Endometrial microvascular endothelial cells (primary cell): ENCODE results near the gene ZNF705A. TPM values are rescaled to one million over a fixed set of nuclear protein-coding genes. Genes with fewer than 3 reads are reported as not detected.
"Not testable (repeated sequence)": the region's sequence is repeated elsewhere in the genome, so short reads cannot be mapped to it uniquely, and the experiment has no call there.

ENCODE experiments used
- in situ Hi-C: cut with HindIII; loops from 2 replicates; pipeline ENCODE4 v1.10.0; 2017; ENCODE audit warnings: low sequenced_read_pairs, low pct_unique_long_range_greater_than_20kb; ENCODE audit errors: inconsistent ontology term
- total RNA-seq: library from RNA; depleted of rRNA; stranded (reverse); fragments of >200 nt; gene quantifications from one replicate; pipeline ENCODE4 v1.2.3, GENCODE V29; 2015; ENCODE audit errors: inconsistent ontology term

The ZNF705A gene
- total RNA-seq, 1 donor from 2014 or later = not detected

DNA sequence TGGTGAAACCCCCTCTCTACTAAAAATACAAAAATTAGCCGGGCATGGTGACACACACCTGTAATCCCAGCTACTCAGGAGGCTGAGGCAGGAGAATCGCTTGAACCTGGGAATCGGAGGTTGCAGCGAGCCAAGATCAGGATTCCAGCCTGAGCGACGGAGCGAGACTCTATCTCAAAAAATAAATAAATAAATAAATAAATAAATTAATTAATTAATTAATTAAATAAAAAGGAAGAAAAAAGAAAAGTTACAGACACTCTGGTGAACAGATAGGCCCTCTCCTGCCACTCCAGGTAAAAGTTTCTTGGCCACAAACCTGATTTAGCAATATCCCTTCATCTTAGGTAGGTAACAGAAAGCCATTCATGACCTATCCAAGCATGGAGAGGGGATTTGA is 26.1 kb downstream of the ZNF705A start:
- in situ Hi-C loops = not testable (repeated sequence)

DNA sequence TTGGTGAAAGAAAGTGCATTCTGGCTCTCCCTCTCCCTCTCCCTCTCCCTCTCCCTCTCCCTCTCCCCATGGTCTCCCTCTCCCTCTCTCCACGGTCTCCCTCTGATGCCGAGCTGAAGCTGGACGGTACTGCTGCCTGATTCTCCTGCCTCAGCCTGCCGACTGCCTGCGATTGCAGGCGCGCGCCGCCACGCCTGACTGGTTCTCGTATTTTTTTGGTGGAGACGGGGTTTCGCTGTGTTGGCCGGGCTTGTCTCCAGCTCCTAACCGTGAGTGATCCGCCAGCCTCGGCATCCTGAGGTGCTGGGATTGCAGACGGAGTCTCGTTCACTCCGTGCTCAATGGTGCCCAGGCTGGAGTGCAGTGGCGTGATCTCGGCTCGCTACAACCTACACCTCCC is 26.5 kb downstream of the ZNF705A start:
- in situ Hi-C loops = not testable (repeated sequence)

GRCh38 chr12:8184206-8184605 is 27.4 kb downstream of the ZNF705A start:
- in situ Hi-C loops = not testable (repeated sequence)

GRCh38 chr12:8188088-8188487 is 31.3 kb downstream of the ZNF705A start:
- in situ Hi-C loops = not testable (repeated sequence)

GRCh38 chr12:8197685-8198308 is 41.0 kb downstream of the ZNF705A start:
- in situ Hi-C loops = not testable (repeated sequence)

DNA sequence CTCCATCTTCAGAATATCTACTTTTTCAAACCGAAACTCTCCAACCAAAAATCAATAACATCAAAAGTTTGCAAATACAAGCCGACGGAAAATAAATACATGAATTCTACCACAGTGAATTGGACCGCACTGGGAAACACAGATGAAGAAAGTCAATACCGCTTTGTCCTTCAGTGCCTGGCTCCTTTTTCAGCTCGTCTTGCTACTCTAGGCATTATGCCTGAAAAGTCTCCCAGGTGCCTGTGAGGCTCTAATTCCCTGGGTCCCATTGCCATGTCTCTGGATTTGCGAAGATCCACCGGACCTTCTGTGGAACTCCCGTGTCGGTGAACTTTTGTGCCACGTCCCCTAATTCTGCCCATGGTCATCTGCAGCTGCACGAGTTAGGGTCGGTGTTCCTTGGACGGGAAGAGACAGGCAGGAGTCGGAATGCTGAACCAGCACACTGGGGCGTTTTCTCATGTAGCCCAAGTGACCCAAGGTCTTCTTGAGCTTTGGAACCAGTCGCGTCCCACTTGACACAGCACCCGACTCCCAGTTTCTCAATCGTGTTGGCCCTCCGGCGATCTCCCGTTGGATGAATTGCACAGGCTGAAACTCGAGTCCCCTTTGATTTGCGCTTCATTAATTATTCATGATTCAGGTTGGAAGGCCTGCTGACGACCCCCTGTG is 62.0 kb downstream of the ZNF705A start:
- in situ Hi-C loops = not testable (repeated sequence)

- in situ Hi-C loops = not testable (repeated sequence)
Measured at GRCh38 chr12:8221375-8221774, 64.6 kb downstream of the ZNF705A start.

GRCh38 chr12:8221844-8222243 is 65.0 kb downstream of the ZNF705A start:
- in situ Hi-C loops = not testable (repeated sequence)

DNA sequence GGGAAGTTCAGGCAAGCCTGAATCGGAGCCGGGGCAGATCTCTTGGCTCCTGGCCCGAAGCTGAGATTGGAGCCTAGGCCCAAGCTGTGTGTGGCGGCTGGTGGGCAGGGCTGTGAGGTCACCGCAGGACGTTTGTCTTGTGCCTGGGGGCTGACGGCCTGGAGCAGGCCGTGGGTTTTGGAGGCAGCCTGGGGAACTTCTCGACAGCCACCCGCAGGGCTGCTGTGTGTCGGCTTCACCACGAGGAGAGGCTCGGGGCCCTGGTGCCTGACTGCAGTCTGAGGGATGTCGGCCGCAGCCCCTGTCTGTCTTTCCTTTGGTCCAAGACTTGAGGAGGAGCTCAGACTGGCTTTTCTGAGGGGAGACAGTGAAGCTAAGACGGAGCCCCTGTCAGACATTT is 65.5 kb downstream of the ZNF705A start:
- in situ Hi-C loops = not testable (repeated sequence)

DNA sequence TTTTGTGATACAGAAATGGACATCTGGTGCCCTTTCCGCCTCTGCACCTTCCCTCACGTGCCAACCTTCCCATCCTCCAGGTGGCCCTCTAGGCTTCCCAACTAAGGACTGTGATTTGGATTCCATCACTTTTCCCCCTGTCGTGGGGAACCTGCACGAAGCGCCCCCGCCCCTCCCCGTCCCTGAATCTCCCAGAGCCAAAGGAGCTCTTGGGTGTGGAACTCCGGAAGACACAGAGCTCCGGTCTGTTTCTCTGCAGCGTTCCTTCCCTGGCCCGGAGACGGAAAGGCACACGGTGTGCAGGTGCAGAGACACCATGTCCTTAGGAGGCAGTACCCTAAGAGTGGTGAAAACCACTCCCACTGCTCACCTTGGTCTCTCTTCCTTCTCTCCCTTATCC is 66.8 kb downstream of the ZNF705A start:
- in situ Hi-C loops = not testable (repeated sequence)

GRCh38 chr12:8224782-8225181 is 68.0 kb downstream of the ZNF705A start:
- in situ Hi-C loops = not testable (repeated sequence)

DNA sequence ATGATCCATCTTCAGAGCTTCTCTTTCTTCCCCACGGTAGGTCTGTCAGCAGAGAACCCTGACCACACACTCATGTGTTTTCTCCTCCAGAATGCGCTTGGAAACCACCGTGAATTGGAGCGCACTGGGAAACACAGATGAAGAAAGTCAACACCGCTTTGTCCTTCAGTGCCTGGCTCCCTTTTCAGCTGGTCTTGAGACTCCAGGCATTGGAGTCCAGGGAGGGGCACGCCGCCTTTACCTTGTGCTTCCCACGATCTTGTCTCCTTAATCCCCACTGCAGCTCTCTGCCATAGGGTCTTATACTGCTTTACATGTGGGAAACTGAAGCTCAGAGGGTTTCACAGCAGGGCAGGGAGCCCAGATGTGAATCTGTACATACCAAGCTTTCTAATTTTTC is 69.5 kb downstream of the ZNF705A start:
- in situ Hi-C loops = no loop called here

DNA sequence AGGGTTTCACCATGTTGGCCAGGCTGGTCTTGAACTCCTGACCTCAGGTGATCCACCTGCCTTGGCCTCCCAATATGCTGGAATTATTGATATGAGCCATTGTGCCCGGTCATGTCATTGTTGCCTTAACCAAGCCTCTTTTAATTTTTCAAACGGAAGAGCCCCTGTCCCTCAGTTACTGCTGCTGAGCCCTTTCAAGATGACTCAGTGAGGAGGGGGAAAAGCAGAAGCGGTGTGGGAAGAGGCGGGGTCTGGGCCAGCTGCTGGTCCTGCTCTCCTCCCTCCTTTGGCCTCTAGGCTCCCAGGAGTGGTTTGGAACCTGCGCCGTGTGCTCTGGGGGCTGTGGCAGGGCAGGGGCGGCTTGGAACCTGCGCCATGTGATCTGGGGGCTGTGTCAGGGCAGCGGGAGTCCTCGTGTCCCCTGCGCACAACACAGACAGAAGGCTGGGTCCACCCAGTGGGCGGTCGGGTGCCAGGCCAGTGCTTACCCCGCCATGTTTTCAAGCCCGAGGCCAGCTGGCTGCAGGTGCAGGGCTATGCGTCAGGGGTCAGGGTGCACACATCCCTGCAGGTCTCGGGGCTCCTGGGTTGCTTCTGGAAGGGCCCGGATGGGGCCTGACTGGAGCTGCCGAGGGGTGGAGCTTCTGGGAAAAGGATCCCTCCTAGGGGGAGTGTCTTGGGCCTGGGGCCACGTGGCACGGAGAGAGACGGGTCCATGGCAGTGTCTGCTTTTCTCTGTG is 70.3 kb downstream of the ZNF705A start, which contains the start of gene FAM90A1:
FAM90A1 (minus strand) TSS at position 627 of the 740 bp plus-strand sequence. CDS start 2,786 bp downstream, outside the sequence.
- in situ Hi-C loops = not testable (repeated sequence)

DNA sequence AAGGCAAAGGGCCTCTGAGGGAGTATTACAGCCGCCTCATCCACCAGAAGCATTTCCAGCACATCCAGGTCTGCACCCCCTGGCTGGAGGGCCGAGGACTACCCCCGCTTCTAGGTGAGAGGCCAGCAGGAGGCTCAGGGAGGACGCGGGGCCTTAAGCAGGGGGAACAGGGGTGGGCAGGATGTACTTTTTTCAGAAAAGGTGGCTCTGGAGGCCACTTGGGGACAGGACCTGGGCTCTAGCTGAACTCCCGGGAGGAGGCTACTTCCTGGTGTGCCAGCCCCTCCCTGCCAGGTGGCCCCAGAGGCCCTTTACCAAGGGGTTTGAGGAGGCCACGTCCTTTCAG is 70.9 kb downstream of the ZNF705A start:
- in situ Hi-C loops = not testable (repeated sequence)

DNA sequence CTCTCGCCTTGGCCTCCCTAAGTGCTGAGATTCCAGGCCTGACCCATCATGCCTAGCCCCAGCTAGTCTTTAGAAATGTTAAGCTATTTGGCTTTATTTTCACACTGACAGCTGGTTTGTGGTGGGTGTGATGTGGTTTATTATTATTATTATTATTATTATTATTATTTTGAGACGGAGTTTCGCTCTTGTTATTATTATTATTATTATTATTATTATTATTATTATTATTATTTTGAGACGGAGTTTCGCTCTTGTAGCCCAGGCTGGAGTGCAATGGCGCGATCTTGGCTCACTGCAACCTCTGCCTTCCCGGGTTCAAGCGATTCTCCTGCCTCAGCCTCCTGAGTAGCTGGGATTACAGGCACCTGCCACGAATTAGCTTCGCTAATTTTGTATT is 71.8 kb downstream of the ZNF705A start:
- in situ Hi-C loops = not testable (repeated sequence)

GRCh38 chr12:8229486-8229885 is 72.7 kb downstream of the ZNF705A start:
- in situ Hi-C loops = not testable (repeated sequence)
